GM12801 (cell line): ENCODE results near the gene LRRTM4.

Experiments
- CTCF ChIP-seq: IDR thresholded peaks from one replicate; pipeline ENCODE4 v1.5.1; 2011; ENCODE audit warnings: control low read depth; ENCODE audit not compliant: insufficient read length; ENCODE audit errors: extremely low read depth

The LRRTM4 gene

DNA sequence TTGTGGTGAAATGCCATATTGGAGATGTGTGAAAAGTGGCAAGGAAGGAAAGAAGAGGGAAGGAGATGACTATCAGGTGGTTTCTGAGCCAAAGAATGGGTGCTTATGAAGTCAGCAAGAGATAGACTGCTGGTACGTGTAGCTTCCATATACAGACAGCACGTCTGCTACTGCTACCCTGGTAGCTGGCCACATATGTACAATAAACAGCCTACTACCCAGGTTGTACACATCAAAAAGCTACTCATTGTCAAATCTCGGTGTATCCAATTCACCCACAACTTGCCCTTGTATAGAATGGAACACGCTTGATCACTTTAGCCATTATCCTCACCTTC, 761.8 kb downstream of the LRRTM4 start:
- no peak for TF ChIP-seq CTCF

GRCh38 chr2:76759634-76760366, 762.4 kb downstream of the LRRTM4 start:
- no peak for TF ChIP-seq CTCF

DNA sequence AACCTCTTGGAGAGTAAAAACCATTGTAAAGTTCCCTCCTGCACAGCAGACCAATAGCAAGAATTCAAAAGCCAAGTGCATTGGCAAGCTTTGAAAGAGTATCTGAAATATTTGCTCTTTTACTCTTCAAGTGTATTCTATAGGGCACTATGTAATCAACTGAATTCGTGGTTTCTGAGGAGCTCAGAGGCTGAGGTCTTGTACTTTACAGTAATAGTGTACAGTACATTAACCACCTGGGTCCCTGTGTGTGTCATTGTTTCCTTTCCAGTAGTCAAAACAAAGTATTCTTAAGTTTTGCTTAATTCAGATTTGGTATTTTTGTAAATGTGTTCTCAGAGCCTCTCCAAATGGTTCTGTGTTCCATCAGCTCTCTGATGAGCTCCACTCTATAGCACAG, 769.7 kb downstream of the LRRTM4 start:
- TF ChIP-seq CTCF, result no peak

- no peak for TF ChIP-seq CTCF
Measured at GRCh38 chr2:76749858-76750257, 772.3 kb downstream of the LRRTM4 start.

DNA sequence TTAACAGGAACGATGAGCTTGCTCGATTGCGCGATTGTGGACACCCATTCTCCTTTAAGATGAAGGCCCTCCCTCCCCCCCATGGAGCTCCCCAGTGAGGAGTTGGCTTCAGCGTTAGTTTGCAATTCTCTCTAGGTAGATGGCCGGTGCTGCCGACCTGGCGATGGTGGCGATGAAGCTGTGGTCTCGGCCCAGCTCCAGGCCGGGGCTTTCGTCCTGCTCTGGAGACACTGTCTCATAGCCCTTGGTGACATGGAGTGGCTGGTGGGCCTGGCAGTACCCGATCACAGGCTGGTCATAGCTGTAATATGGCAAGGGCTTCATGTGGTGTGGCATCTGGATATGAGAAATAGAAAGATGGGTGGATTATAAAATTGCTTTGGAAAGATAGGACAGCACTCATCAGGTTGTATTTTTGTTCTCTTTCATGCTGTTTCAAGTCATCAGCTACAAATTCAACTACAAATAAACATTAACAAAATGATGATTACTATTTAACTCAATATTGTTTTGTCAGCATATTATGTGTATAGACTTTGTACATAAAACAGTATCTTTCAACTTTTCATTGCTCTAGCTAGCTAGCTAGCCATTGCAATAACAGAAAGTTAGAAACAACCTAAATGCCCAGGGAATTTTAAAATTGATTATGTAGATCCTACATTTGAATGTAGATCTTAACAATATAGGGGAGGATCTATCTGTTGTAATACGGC, 773.4 kb downstream of the LRRTM4 start:
- TF ChIP-seq CTCF, result no peak

DNA sequence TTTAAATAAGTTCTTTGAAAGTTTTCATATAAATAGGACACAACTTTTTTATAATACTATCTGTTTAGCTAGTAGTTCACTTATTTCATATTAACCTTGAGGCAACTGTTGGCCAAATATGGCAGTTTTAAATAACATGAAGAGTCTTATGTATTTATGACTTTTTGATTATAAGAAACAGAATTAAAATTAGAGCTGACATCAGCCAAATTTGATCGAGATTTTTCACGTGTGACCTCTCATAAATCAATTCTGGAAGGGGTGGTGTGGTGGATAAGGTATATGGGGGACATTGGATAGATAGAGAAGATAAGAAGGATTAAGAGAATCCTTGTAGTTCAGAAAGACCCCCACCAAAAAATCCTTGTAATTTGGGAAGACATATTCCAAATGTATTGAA, 776.6 kb downstream of the LRRTM4 start:
- TF ChIP-seq CTCF, result no peak

- no peak for TF ChIP-seq CTCF
Measured at GRCh38 chr2:76737607-76738006, 784.6 kb downstream of the LRRTM4 start.
